ENCODE data around the gene RRAGC.

RRAGC gene

GRCh38 chr1:38898653-38899230 lies 39.2 kb upstream of the RRAGC start:
- TF ChIP-seq POLR2AphosphoS5 (IDR thresholded peaks at IDR 0.05; ENCODE audit: low read depth, low read length) (no peak), SIN3A (IDR thresholded peaks at IDR 0.05; ENCODE audit: borderline replicate concordance, insufficient read depth, low read length) (no peak), FOXP2 (optimal IDR thresholded peaks at IDR 0.05; ENCODE audit: borderline replicate concordance, extremely low read depth, extremely low read length, insufficient read depth) (no peak), TAF1 (IDR thresholded peaks at IDR 0.05; ENCODE audit: borderline replicate concordance, insufficient read depth, low read length) (no peak)
- TF ChIP-seq, protein P1, sequence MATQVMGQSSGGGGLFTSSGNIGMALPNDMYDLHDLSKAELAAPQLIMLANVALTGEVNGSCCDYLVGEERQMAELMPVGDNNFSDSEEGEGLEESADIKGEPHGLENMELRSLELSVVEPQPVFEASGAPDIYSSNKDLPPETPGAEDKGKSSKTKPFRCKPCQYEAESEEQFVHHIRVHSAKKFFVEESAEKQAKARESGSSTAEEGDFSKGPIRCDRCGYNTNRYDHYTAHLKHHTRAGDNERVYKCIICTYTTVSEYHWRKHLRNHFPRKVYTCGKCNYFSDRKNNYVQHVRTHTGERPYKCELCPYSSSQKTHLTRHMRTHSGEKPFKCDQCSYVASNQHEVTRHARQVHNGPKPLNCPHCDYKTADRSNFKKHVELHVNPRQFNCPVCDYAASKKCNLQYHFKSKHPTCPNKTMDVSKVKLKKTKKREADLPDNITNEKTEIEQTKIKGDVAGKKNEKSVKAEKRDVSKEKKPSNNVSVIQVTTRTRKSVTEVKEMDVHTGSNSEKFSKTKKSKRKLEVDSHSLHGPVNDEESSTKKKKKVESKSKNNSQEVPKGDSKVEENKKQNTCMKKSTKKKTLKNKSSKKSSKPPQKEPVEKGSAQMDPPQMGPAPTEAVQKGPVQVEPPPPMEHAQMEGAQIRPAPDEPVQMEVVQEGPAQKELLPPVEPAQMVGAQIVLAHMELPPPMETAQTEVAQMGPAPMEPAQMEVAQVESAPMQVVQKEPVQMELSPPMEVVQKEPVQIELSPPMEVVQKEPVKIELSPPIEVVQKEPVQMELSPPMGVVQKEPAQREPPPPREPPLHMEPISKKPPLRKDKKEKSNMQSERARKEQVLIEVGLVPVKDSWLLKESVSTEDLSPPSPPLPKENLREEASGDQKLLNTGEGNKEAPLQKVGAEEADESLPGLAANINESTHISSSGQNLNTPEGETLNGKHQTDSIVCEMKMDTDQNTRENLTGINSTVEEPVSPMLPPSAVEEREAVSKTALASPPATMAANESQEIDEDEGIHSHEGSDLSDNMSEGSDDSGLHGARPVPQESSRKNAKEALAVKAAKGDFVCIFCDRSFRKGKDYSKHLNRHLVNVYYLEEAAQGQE (IDR thresholded peaks at IDR 0.05; ENCODE audit: insufficient read depth in 1 of 2, low read depth in 2 of 2, low read length in 2 of 2): no peak

DNA sequence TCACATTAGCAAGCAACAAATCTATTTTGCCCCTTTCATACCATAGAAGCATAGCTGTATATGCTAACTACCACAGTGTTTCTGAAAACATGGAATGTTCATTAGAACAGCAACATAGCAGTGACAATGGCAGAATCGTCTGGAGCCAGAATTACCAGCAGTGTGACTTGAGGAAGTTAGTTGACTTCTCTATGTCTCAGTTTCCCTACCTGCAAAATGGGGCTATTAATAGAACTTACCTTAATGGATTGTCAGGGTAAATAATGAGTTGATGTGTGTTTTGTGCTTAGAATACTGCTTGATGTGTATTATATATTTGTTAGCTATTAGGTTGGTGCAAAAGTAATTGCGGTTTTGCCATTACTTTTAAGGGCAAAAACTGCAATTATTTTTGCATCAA lies 36.6 kb upstream of the RRAGC start:
- no peak for TF ChIP-seq SIN3A (IDR thresholded peaks at IDR 0.05; ENCODE audit: borderline replicate concordance, insufficient read depth, low read length)
- no peak for TF ChIP-seq FOXP2 (optimal IDR thresholded peaks at IDR 0.05; ENCODE audit: borderline replicate concordance, extremely low read depth, extremely low read length, insufficient read depth)
- TF ChIP-seq, protein P1 (IDR thresholded peaks at IDR 0.05; ENCODE audit: insufficient read depth in 1 of 2, low read depth in 2 of 2, low read length in 2 of 2): no peak
- no peak for TF ChIP-seq TAF1 (IDR thresholded peaks at IDR 0.05; ENCODE audit: borderline replicate concordance, insufficient read depth, low read length)
- no peak for TF ChIP-seq POLR2AphosphoS5 (IDR thresholded peaks at IDR 0.05; ENCODE audit: low read depth, low read length)

DNA sequence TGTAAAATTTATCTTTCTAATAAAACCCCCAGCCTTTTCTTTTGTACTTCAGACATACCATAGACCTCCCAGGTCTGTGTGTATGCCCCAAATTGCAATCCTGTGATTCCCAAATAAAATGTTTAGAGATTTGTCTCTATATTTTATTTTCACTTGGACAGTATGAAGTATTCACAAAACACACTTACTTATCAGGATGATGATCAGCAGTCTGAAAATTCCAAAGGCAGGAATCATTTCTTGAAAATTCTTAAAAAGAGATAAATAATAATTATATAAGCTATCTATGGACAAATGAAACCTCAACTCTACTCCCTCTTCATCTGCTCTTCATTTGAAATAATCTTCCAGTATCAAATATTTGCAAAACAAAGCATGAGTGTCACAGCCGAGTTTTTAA lies 33.4 kb upstream of the RRAGC start:
- TF ChIP-seq FOXP2 (optimal IDR thresholded peaks at IDR 0.05; ENCODE audit: borderline replicate concordance, extremely low read depth, extremely low read length, insufficient read depth) (no peak), POLR2AphosphoS5 (IDR thresholded peaks at IDR 0.05; ENCODE audit: low read depth, low read length) (no peak), SIN3A (IDR thresholded peaks at IDR 0.05; ENCODE audit: borderline replicate concordance, insufficient read depth, low read length) (no peak), TAF1 (IDR thresholded peaks at IDR 0.05; ENCODE audit: borderline replicate concordance, insufficient read depth, low read length) (no peak)
- TF ChIP-seq, protein P1 (IDR thresholded peaks at IDR 0.05; ENCODE audit: insufficient read depth in 1 of 2, low read depth in 2 of 2, low read length in 2 of 2): no peak

DNA sequence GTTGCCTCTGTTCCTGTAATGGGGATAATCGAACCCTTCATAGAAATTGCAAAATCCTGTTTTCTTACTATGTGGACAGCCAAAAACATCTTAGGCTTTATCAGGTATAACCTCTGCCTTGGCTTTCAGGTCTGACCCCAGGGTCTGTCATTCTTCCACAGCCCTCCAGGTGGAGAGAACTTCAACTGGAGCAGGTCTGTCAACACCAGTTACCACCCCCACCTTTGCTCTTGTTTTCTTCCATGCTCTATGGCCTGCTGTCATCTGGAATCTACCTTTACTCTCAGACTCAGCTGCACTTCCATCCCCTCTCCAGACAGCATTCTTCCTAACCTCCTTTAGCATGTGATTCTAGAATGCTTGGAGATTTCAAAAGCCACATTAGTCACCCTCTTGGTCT lies 32.2 kb upstream of the RRAGC start:
- TF ChIP-seq SIN3A (IDR thresholded peaks at IDR 0.05; ENCODE audit: borderline replicate concordance, insufficient read depth, low read length) (no peak), POLR2AphosphoS5 (IDR thresholded peaks at IDR 0.05; ENCODE audit: low read depth, low read length) (no peak), TAF1 (IDR thresholded peaks at IDR 0.05; ENCODE audit: borderline replicate concordance, insufficient read depth, low read length) (no peak), FOXP2 (optimal IDR thresholded peaks at IDR 0.05; ENCODE audit: borderline replicate concordance, extremely low read depth, extremely low read length, insufficient read depth) (no peak)
- TF ChIP-seq, protein P1 (IDR thresholded peaks at IDR 0.05; ENCODE audit: insufficient read depth in 1 of 2, low read depth in 2 of 2, low read length in 2 of 2): no peak

Measured in PFSK-1 (cell line).